HFF-Myc (cell line): ENCODE results near the gene DENND4B.

Experiments used
- DNase-seq: peaks from one replicate; pipeline ENCODE4 v3.0.0-alpha.2; 2011; ENCODE audit warnings: low read depth; ENCODE audit errors: extremely low read depth
- H3K4me3 ChIP-seq: replicated peaks from 2 replicates; pipeline ENCODE4 v1.5.1; 2011; ENCODE audit warnings: low read depth, mild to moderate bottlenecking, control low read depth, low read length
- CTCF ChIP-seq: IDR thresholded peaks from 2 replicates; pipeline ENCODE4 v1.5.1; 2012; ENCODE audit warnings: mild to moderate bottlenecking, low read depth, low read length, control low read depth; ENCODE audit errors: missing control alignments

The DENND4B gene

DNA sequence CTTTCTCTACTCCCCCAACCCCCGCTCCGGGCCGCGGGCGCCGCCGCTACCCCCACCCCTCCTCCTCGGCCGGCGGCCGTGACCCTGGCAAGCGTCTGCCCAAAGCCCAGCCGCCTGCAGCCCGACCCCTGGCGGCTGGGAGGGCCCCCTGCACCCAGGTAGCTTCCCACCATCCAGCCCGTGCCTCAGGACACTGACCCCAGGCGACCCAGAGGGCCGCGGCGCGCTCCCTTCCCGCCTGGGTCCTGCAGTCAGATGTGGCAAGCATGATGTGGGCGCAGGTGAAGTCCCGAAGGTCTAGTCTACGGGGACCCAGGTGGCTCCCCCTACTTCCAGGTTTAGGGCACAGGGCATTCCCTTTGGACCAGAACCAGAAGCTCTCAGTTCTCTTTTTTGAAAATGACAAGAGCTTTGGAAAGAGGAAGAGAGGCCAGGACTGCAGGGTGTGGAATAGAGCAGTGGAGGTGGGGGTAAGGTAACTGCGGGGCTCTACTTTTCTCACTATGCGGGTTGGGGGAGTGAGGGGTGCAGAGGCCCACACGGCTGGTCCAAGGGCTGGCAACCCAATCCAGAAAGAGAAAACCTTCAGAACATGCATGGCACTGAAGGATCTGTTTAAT lies at the start of gene DENND4B:
Gene DENND4B (minus strand): TSS at position 97 of the 620 bp plus-strand sequence. CDS start 2,344 bp downstream, outside the sequence.
- DNase-seq, result no peak
- peak within 1 kb of the TSS; percentile 83 for H3K4me3 ChIP-seq
- peak; percentile 88 for TF ChIP-seq CTCF

DNA sequence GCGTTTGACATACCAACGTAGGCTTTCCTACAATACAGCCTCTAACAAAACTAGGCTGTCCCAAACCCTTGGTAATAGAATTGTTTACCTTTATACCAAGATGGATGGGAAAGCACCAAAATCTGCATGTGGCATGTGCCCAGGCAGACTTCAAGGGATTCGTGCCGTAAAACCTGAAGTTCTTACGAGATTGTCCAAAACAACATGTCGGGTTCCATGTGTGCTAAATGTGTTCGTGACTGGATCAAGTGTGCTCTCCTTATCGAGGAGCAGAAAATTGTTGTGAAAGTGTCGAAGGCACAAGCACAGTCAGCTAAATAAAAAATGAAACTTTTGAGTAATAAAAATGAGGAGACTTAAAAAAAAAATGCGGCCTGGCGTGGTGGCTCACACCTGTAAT lies 49.1 kb upstream of the DENND4B start:
- DNase-seq, result no peak
- no peak for TF ChIP-seq CTCF
- no peak overlapping the region for H3K4me3 ChIP-seq

DNA sequence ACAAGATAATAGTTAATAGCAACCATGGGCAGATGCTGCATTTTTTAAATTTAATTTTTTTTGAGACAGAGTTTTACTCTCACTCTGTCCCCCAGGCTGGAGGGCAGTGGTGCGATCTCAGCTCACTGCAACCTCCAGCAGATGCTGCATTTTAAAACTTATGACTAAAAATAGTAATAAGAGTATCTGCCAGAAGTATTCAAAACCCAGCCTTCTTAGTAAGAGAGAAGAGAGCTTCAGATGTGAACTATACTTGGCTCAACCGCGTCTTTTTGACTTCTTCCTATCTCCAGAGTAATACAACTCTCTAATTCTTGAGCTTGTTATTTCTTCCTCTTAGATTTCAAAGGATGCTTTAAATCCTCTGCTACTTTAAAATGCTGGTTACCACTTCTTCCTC lies 48.7 kb upstream of the DENND4B start:
- H3K4me3 ChIP-seq, result no peak overlapping the region
- TF ChIP-seq CTCF, result no peak
- no peak for DNase-seq

DNA sequence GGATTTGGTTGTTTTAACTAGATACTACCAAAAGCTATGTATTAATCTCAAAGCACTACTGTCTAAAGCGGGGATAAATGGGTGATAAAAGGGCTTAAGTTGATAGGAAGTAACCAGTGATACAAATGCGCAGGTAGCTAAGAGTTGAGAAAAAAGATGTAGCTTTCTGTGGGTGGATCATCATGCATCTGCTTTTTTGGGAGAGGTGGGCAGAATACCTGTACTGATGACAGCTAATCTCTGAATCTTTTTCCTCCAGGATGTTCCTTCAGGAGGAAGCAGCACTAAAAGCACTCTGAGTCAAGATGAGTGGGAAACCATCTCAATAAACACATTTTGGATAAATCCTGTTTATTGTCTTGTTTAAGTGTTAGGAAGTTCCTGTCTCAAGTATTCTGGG lies 45.3 kb upstream of the DENND4B start:
- peak overlapping the region; percentile 79 for H3K4me3 ChIP-seq
- DNase-seq, result no peak
- no peak for TF ChIP-seq CTCF

DNA sequence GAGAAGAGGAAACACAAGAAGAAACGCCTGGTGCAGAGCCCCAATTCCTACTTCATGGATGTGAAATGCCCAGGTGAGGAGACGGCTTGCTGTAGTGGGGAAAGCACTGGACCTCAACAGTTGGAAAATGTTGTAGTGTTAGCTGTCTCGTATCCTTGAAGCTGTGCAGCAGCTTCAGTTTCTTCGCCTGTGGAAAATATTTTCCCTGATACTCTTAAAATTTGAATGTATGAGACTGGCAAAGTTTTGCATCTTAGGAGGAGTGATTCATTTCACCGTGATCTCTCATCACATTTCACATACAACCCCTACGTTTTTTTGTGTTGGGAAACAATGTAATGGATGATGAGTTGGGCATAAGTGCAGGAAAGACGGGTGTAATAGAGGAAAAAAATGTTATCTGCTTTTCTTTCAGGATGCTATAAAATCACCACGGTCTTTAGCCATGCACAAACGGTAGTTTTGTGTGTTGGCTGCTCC lies 44.7 kb upstream of the DENND4B start:
- TF ChIP-seq CTCF, result no peak
- DNase-seq, result no peak
- peak overlapping the region; percentile 79 for H3K4me3 ChIP-seq

DNA sequence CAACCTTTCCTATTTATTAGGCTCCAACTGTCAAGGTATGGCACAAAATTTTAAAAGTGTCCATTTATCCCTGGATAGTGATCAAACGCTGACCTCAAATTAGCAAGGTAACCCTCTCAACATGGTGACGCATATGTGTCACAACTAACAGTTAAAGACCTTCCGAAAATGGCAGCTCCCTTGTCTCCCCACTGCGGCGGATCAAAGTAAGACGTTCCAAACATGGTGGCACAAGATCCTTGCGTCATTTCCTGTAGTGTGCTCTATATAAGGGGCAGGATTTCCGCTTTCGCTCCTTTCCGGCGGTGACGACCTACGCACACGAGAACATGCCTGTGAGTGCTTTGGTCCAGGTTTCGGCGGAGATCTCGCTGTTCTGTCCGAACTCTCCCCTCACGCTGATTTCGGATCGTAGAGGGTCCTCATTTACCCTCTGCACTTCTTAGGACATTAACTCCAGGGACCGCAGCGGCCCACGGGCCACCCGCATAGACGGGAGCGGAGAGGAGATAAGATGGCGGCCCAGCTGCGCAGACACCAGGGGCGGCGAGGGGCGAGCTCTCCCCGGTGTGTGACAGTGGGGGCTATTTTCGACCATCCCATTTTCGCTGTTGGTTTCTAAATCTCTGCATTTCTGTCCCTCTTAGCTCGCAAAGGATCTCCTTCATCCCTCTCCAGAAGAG lies 44.1 kb upstream of the DENND4B start, which contains the start of gene RPS27:
Gene RPS27 (plus strand): TSS at position 295 of the 683 bp plus-strand sequence. CDS start 35 bp downstream, at position 330.
- peak within 1 kb of the TSS; percentile 79 for H3K4me3 ChIP-seq
- TF ChIP-seq CTCF, result no peak
- peak; percentile 97 for DNase-seq
